Muscle of arm (tissue), 12 donors: ENCODE measurements around the gene GAD1. TPM values are rescaled to one million over a fixed set of nuclear protein-coding genes. Genes with fewer than 3 reads are reported as not detected.

Source experiments
- DNase-seq: peaks from one replicate; pipeline ENCODE4 v3.0.0-alpha.2; 2013
- polyA plus RNA-seq, 12 donors: library from polyadenylated mRNA; unstranded; fragments of 120-200 nt; gene quantifications; one replicate each; pipeline ENCODE4 v1.2.1, GENCODE V29; 2013; ENCODE audit not compliant: insufficient read length in 12 of 12

Gene GAD1
- polyA plus RNA-seq, 12 donors: 0.41 to 2.7 (median 1.3) TPM; not detected in 2

DNA sequence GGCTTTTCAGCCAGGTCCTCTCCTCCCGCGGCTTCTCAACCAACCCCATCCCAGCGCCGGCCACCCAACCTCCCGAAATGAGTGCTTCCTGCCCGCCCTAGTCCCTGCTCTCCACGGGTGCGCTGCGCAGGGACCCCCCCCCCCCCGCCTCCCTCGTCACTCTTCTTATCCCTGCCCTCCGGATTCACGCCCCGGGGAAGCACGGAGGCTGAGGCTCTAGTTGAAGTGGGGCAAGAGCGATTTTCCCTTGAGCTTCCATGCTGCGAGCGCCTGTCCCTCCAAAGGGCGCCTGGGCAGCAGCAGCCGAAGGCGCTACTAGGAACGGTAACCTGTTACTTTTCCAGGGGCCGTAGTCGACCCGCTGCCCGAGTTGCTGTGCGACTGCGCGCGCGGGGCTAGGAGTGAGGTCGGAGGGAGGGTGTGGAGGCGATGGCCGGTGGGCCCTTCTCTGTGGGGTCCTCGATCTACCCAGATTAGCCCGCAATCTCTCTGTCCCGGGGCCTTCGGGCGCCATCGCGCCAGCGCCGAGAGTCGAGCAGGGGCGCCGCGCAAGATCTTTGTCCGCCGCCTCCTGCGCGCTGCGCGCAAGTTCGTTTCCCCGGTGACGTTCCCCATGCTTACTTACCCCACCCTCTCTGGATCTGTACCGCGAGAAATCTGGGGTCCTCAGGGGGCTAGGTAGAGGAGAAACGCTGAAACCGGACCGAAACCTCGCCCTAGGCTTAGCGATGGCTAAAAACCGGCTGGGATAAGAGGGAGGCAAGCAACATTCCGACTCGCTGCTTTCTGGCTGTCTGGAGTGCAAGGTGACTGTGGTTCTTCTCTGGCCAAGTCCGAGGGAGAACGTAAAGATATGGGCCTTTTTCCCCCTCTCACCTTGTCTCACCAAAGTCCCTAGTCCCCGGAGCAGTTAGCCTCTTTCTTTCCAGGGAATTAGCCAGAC, 677 bp downstream of the GAD1 start:
- DNase-seq: no peak

DNA sequence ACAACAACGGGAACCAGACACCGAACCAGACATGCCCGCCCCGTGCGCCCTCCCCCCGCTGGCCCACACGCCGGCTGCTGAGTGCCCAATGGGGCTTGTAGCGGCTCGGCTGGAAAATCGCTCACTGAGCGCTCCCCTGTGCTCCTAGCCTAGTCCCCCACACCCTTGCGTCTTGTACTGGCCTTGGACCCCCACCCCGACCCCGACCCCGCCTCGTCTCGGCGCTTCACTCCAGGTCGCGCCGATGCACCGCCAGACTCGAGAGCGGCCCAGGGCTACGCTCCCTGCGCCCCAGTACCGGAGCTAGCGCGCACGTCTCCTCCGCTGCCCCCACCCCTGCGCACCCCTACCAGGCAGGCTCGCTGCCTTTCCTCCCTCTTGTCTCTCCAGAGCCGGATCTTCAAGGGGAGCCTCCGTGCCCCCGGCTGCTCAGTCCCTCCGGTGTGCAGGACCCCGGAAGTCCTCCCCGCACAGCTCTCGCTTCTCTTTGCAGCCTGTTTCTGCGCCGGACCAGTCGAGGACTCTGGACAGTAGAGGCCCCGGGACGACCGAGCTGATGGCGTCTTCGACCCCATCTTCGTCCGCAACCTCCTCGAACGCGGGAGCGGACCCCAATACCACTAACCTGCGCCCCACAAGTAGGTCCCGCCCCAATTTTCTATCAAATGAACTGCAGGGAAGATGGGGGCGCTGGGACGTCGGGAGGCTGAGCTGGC, 1.5 kb downstream of the GAD1 start:
- DNase-seq: no peak

DNA sequence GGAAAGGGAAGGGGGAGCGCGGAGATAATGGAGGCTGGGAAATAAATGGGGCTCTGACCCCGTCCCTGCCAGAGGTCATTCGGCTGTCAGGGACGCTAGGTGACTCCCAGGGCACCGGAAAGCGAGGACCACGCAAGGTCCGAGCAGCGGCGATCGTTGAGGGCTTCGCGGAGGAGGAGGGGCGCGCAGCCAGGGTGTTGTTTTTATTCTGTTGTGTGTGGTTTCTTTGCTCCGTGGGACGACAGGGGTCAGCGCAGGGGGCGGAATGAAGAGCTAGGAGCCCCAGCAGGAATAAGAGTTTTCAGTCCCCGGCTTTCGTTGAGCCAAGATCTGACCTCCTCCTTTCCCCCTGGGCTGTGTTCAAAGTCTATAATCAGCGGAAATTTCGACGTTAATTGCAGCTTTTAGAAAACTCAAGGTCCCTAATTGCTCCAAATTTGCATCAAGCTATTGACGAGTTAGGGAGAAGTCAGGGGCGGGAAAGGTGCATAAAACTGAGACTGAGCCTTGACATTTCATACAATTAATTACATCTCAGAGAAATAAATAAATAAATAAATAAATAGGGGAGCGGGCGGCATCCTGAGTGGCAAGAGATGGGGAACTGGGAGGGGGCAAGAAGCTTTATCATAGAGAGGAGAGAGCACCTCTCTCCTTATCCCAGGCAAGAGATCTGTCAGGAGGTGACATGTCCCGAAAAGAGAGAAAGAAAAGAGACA, 2.2 kb downstream of the GAD1 start:
- no peak for DNase-seq

DNA sequence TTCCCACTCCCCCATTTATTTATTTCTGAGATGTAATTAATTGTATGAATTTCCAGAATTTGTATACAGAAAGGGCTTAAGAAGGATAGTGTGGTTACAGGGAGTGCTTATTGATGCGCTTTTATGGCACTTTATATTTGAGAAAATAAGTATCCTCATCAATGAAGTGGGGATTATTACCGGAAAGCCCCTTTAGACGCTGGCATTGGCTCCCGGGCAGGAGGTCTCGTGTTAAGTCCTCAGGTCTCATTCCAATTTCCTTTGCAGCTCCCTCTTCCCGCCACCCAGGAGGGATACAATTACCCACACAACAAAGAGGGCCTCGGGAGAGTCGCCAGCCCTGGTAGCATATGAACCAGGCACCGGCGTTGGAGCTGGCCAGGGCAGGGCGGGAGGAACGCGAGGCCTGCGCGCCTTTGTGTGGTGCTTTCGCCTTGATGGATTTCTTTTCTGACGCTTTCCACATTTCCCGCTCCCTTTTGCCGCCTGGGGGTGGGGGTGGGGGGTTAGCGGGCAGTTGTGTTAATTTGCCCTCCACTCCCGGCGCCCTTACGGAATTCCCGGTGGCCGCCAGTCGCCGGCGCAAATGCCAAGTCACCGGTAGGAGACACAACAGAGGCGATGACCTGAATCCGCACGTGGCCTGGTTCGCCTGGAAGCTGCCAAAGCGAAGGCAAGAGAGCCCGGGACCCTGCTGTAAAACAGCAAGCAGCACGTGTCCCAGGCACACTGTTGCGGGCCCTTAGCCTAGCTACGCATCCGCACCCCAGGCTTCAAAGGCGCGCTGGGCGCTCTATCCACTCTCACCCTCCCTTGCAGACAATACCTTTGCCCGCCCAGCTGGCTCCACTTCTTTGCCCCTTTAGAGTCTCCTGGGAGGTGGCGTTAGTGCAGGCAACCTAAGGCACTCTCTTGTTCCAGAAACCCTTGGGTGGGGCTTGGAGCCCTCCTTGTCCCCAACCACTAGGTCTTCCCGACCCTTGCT, 3.3 kb downstream of the GAD1 start:
- no peak for DNase-seq

DNA sequence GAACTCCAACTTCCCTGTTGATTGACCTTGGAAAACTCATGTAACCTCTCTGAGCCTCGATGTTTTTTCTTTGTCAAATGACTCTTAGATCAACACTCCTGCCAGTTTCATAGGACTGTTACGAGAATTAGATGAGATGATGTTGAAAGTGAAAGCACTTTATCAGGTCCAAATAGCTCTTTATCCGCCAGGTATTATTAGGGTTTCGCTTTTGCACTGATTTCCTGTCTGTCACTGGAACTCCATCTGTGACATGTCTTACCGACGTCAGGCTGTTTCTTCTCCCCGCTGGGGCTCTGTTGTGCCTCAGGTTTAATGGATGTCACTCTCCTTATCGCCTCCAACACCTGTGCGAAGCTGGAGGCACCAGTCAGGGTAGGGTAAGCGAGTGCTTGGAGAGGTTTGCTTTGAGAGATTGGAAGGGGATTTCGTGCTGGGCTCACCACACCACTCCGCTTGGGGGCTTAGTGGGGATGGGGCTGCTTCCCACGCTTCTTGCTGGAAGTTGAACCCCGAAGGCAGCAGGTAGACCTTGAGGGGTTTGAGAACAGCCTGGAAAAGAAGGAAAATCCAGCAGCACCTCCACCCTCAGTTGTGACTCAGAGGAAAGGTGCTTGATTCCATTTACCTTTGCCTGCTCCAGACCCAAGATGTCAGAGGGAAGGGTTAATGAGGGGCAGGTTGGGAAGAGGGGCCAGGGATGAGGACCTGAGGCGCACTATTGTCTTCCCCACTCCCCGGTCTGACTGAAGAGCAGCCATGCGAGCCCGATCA, 4.3 kb downstream of the GAD1 start:
- no peak for DNase-seq

DNA sequence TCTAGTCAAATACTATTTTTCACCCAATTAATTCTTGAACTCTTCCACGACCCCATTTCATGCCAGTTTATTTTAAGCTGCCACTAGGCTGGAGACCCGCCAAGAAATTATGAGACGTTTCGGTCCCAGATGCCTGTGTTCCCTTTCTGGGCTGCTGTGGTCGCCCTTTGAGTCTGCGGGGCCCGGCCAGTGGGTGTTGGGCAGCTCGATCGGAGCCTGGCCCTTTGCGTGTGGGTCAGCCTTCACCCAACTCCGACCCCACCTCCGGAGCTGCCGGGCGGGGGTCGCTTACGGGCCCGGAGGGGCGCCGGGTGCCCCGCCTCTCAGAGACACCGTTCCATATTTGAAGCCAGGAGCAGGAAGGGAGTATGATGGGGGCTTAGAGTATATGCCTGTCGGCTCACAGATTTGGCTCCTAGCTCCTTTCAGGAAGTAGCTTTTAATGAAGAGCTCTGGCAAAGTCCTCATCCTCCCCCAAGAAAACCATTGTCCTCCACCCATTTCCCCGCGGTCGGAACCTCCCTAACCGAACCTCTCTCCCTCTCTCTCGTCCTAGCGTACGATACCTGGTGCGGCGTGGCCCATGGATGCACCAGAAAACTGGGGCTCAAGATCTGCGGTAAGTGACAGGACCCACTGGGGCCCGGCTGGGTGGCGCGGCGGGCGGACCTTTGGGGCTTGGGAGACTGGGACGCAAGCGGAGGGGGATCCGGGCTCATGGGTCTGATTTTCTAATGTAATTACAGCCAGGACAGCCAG, 5.0 kb downstream of the GAD1 start:
- DNase-seq: no peak

DNA sequence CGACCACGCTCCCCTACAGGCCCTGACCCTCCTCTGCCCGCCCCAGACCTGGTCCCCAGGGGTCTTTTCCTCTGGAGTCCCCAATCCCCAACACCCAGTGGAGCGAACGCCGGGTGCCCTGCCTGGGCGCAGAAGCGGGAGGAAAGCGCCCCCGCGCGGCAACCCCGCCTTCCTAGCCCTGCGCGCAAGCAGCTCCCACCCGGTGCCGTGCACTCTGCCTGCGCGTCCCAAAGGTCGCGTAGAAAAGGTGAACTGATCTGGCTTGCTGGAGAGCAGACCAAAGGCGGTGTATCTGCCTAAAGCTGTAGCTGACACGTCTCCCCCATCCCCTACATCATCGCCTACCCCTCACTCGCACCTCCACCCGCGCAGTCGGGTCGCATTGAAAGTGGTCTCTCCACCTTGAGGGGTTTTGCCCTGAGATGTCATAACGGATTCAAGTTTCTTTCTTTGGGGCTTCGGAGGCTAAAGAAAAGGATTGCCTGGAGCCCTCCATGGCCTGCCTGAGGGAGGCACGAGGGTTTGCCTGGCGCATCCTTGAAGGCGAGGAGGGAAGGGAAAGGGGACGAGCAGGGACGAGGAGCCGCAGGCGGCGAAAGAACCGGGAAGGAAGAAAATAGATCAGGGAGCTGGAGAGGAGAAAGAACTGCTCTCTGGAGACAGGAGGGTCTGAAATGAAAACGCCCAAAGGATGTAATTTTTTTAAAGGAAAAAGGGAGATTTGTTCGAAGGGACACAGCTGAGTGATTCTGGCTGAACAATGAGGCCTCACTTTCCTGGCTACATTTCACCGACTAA, 5.8 kb downstream of the GAD1 start:
- no peak for DNase-seq

DNA sequence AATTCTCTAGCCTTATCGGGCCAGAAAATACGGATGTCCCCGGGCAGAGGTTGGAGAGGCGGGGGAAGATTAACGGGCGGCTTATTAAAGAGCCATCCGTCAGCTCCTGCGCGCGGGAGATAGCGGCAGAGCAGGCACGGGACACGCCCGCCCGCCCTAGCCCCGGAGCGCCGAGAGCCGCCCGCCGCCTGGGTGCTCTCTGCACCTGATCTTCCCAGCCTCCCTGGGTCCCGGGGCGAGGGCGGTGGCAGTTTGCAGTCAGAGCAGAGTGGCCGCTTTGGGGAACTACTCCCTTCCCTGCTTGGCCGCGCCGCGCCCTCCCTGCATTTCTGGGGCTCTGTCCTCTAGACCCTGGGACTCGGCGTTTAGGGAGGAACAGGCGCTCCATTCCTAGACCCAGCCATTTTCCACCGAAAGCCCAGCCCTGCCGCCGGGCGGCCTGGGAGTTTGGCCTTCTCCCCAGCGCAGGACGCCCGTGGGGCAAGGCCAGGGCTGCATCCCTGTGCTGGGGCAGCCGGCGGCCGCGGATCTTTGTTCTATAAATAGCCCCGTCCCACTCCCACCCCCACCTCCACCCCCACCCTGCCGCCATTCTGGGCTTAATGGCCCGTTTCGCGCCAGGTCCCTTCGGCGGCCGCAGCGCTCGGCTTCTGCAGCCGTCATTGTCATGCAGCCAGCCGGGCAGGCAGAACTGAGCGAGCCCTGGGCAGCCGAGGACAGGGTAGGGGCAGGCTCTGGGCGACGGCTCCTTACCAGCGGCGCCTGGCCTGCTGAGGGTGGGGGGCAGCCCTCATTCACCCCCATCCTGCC, 6.6 kb downstream of the GAD1 start:
- no peak for DNase-seq

DNA sequence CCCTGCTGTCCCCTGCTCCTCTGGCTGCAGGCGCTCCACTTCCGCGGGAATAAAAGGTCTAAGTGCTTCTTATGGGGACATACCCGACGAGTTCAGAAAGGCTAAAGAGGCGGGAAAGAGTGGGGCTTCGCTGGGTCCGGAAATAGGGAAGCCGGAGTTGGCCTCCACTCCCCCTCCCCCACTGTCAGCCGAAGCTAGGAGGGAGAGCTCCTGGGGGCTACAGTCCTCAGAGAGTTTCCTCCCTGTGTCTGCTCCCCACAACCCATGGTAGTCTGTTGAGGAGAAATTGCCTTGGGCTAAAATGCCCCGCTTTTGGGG, 7.2 kb downstream of the GAD1 start:
- DNase-seq: no peak

DNA sequence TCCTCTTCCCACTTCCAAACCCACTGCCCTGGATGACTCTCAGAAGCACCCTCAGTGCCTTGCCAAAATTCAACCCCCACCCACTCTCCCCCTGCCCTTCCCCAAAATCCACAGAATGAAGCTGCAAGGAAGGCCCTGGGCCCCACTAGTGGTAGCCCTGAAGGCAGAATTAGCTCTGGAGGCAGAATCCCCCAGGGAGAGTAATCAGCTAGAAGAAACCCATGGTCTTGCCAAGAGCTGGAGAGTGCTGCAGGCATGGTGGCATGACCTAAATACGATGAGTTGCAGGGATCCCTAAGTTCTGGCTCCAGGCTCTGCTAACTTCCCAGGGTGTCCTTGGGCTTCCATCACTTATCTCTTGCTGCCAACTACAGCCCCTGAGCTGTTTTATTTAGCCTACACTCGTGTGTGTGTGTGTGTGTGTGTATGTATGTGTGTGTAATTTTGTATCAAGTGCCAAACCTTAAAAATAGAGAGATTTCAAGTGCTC, 7.9 kb downstream of the GAD1 start:
- no peak for DNase-seq

DNA sequence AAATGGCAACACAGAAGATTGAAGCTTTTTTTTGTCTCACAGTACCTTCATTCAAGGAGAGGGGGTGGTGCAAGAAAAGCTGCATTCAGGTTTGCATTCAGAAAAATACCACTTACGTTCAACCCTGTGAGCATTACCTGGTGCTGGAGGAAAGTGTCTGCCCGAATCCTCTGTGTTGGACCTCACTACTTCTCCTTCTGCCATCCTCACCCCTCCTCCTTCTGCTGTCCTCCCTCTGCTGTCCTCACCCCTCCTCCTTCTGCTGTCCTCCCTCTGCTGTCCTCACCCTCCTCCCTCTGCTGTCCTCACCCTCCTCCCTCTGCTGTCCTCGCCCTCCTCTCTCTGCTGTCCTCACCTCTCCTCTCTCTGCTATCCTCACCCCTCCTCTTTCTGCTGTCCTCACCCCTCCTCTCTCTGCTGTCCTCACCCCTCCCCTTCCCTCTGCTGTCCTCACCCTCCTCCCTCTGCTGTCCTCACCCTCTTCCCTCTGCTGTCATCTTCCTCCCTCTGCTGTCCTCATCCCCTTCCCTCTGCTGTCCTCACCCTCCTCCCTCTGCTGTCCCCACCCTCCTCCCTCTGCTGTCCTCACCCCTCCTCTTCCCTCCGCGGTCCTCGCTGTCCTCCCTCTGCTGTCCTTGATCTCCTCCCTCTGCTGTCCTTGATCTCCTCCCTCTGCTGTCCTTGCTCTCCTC, 11.3 kb downstream of the GAD1 start:
- no peak for DNase-seq

DNA sequence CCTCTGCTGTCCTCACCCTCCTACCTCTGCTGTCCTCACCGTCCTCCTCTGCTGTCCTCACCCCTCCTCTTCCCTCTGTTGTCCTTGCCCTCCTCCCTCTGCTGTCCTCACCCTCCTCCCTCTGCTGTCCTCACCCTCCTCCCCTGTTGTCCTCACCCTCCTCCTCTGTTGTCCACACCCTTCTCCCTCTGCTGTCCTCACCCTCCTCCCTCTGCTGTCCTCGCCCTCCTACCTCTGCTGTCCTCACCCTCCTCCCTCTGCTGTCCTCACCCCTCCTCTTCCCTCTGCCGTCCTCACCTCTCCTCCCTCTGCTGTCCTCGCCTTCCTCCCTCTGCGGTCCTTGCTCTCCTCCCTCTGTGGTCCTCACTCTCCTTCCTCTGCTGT, 11.8 kb downstream of the GAD1 start:
- DNase-seq: no peak

DNA sequence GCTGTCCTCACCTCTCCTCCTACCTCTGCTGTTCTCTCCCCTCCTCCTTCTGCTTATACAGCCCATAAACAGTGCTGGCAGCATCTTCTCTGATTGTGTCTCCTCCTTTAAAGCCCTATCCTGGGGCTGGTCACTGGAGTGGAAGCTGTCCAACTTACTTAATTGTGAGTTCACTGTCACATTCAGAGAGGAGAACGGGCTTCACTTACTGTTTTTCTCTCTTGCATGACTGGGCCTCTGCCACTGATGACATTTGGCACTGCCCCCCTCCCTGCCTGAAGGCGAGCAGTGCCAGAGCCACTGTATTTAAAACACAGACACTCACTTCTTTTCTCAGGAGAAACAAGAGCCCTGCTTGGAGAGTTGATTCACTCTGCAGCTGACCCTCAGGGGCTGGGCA, 12.3 kb downstream of the GAD1 start:
- no peak for DNase-seq

DNA sequence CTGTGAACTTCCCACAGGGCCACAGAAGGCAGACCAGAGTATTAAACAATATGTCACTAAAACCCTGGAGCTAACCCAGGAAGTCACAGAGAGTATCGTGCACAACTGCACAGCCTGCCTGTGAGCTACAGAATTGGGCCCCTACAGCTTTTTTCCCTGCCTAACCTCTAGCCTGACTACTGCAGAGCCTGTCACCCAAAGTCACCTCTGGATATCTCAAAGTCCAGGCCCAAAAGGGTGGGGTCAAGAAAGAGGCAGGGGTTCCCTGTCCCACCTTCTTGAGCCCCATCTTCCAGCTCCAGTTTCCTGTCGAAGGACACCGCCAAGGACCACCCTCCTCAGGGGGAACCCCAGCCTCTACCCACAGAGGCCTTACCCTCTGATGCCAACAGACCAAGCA, 13.5 kb downstream of the GAD1 start:
- DNase-seq: no peak

DNA sequence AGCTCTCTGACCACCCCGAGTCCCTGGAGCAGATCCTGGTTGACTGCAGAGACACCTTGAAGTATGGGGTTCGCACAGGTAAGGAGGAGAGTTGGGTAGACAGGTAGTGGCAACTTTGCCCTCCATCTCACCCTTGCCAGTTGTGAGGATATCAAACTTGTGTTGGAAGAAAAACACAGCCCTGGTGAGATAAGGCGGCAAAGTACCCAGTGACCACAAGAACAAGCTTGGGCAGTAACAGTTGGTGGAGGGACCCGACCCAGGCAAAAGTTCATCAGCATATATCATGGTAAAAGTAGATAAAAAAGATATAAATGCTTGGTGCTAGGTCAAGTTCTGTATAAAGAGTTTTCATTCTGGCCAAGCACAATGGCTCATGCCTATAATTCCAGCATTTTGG, 14.4 kb downstream of the GAD1 start:
- DNase-seq: no peak

DNA sequence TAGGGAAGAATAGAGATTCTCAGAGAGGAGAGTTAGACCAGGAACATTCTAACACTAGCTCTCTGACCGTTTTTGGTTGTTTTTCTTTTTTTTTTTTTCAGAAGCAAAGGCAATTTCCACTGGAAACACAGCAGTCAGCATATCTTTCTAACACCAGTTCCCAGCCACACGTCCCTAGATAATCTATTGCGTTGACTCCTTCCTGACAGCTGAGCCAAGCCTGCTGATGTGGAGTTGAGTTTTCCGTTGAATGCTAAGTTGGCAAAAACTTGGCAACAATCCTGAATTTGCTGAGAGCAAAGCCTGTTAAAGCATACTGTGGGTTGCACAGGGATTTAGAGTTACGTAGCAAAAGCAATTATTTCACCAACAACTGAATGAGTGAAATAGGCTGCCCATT, 19.3 kb downstream of the GAD1 start:
- no peak for DNase-seq

DNA sequence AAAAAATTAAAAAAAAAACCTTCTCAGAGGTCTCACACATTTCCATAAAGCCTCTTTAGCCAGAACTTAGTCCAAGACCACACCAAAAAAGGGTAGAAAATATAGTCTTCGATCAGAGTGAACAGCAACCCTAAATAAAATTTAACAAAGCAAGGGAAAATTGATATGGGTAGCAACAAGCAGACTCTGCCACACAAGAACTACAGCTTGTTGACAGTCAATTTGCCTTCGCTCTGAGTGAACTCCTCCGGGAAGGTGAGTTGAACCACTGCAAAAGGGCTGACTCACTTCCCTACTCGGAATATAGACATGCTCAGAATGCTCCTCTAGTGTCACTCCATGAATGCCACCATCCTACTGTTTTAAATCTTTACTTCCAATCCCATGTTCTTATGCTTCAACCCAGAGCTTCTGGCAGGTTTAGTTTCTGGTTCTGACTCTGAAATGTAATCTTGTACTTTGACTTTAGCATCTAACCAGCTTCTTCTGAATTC, 24.1 kb downstream of the GAD1 start:
- DNase-seq: no peak
